ENCODE measurements around the gene DALRD3.

The DALRD3 gene

DNA sequence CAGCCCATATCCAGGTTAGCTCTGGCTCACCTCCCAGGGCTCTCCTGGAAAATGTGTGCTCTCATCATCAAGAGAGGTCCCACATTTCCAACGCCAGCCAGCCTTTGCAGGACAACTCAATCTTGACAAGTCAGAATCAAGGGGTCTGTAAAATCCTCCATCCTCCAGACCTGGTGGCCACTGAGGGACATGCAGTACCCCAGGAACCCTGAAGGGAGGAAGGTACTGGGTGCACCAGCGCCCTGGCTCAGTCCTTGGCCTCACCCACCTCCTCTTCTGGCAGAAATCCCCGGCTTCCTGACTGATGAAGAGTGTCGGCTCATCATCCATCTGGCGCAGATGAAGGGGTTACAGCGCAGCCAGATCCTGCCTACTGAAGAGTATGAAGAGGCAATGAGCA is 17.2 kb downstream of the DALRD3 start:
- TF ChIP-seq ZFX (IDR thresholded peaks at IDR 0.05) = no peak
- TF ChIP-seq, protein P1, sequence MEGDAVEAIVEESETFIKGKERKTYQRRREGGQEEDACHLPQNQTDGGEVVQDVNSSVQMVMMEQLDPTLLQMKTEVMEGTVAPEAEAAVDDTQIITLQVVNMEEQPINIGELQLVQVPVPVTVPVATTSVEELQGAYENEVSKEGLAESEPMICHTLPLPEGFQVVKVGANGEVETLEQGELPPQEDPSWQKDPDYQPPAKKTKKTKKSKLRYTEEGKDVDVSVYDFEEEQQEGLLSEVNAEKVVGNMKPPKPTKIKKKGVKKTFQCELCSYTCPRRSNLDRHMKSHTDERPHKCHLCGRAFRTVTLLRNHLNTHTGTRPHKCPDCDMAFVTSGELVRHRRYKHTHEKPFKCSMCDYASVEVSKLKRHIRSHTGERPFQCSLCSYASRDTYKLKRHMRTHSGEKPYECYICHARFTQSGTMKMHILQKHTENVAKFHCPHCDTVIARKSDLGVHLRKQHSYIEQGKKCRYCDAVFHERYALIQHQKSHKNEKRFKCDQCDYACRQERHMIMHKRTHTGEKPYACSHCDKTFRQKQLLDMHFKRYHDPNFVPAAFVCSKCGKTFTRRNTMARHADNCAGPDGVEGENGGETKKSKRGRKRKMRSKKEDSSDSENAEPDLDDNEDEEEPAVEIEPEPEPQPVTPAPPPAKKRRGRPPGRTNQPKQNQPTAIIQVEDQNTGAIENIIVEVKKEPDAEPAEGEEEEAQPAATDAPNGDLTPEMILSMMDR (conservative IDR thresholded peaks at IDR 0.05) = no peak
- H3K27ac ChIP-seq = no peak overlapping the region

DNA sequence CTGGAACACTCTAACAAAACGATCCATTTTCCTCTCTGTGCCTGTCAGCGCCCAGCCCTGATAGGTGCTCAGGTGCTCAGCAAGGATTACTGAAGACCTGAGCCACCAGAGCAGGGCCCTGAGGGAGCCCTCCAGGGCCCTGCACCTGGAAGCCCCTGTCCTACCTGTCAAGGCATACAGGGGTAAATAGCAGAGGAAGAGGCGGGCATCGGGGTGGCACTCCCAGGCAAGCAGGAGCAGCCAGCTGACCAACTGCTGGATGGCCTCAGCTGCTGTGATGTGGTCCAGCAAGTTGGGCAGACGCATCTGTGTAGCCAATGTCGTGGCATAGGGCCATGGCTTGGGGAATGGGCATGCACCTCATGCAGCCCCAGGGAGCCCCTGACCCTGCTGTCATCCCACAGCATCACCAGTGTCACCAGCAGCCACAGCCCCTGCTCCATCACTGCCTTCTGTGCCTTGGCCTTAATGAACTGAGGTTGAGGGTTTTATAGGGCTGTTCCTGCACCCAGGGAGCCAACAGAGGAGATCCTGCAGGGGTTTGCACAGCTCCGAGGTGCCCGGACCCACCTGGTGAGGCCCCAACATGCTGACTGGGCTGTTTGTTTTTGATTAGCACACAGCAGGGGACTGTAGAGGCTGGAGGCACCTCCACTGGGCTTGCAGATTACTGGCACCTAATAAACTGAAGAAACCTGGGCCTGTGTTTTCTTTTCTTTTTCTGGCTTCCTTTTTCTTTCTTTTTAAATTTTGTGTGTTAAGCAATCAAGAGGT is 19.1 kb downstream of the DALRD3 start:
- H3K27ac ChIP-seq = no peak overlapping the region
- TF ChIP-seq ZFX (IDR thresholded peaks at IDR 0.05) = no peak
- TF ChIP-seq, protein P1 (conservative IDR thresholded peaks at IDR 0.05) = no peak

DNA sequence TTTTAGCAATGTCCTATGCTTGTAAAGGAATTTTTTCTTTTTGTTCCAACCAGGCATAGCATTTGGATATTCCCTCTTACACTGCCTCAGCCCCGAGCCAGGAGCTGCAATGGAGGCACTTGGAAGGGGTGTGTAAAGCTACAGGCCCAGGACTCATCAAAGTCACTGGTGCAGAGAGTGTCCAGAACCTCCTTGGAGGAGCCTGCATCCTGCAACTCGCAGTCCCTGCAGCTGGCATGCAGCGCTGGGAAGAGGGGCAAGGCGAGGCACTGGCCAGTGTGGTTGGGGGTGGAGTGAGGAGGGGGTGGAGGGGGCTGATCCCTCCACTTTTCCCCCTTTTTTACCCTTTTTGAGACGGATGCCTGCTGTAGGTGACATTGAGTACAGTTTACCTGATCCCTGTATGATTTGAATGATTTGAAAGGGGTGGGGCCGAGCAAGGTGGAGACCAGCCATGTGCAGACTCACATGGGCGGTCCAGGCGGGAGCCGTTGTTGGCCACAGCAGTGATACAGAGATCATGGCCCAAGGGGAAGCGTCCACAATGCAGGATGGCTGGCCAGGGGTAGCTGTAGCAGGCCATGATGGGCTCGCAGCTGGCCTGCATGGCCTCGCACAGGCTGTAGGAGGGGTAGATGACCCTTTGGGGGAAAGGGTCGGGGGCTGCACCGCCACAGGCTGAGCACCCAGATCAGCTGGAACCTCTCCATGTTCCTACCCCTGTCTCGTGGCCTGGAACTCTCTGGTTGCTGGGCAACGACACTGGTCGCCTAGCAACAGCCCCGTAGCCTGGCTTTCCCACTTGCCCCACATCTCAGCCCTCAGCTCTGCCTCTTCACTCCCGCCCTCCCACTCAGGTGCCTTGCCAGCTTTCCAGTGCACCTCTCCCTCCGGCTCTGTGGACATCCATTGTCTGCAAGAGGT is 20.4 kb downstream of the DALRD3 start:
- no peak overlapping the region for H3K27ac ChIP-seq
- TF ChIP-seq, protein P1 (conservative IDR thresholded peaks at IDR 0.05) = no peak
- TF ChIP-seq ZFX (IDR thresholded peaks at IDR 0.05) = no peak

DNA sequence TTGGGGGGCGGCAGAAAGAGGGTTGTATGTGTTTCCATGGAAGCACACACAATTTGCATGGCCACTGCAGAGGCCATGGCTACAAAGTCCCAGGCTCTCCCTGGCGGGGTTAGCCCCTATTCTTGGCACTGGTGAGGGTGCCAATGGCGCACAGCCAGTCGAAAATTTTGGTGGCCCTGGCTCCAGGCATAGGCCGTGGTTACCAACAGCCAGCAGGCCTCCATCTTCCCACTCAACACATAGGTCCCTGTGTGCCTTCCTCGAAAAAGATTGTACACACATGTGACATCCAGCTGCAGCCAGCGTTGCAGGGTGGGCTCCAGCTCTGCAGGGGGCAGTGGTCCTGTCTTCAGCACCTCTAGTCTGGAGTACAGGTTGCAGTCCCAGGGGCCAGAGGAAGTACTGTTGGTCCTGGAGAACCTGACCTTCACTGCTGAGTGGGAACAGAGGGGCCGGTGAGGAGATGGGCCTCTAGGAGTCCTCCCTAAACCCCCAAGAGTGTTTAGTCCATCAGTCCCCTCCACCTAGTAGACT is 21.2 kb downstream of the DALRD3 start:
- TF ChIP-seq, protein P1 (conservative IDR thresholded peaks at IDR 0.05) = no peak
- H3K27ac ChIP-seq = no peak overlapping the region

DNA sequence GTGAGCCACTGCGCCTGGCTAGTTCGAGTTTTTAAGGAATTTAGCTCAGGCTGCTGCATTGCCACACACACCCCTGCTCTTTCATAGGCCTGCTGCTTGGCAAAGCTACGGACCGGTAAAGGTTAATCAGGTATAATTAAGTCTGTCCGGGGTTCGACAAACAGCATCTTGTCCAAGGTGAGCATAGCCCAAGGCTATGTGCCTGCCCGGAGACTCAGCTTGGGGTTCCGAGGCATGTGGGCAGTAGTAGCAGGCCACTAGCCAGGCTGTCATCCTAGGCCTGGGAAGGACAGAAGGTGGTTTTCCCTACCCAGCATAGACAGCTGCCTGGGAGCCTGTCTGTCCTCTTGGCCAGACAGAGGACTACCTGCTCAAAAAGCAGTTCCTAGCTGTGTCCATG is 21.7 kb downstream of the DALRD3 start:
- TF ChIP-seq, protein P1 (conservative IDR thresholded peaks at IDR 0.05) = no peak
- no peak for TF ChIP-seq ZFX (IDR thresholded peaks at IDR 0.05)
- H3K27ac ChIP-seq = no peak overlapping the region

DNA sequence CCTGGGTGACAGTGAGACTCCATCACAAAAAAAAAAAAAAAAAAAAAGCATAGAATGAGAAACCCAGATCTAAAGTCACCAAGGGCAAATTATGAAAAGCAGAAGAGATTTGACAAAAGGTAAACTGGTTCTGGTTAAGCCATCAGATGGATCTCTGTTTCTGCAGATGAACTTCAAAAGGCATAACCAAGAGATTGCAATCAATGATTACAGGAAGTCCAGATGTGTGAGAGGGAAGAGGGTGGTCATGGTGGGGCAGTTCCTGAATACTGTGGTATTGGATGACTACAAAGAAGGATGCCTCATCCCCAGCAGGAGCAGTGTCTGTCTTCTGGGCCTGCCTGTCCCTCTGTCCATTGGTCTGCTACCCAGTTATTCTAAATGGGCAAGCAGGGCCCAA is 24.5 kb downstream of the DALRD3 start:
- no peak for TF ChIP-seq ZFX (IDR thresholded peaks at IDR 0.05)
- TF ChIP-seq, protein P1 (conservative IDR thresholded peaks at IDR 0.05) = no peak

More for the DNA sequence above, 24.5 kb downstream of the DALRD3 start:
- no peak overlapping the region for H3K27ac ChIP-seq
